H9 (cell line): Measurements from ENCODE around the gene SAMMSON. TPM values are rescaled to one million over a fixed set of nuclear protein-coding genes. Genes with fewer than 3 reads are reported as not detected.

Experiments
- DNase-seq: peaks from one replicate; pipeline ENCODE4 v3.0.0-alpha.2; 2017
- H2AFZ ChIP-seq: one replicate; pipeline ENCODE4 v1.6.1; 2013; ENCODE audit warnings: mild to moderate bottlenecking, low read length, control low read depth, moderate library complexity
- H2AK5ac ChIP-seq: 2 replicates; pipeline ENCODE4 v1.6.1; 2013; ENCODE audit warnings: low read length, control low read depth, mixed read lengths; ENCODE audit not compliant: insufficient read length
- H2BK120ac ChIP-seq: one replicate; pipeline ENCODE4 v1.6.1; 2013; ENCODE audit warnings: low read depth, mild to moderate bottlenecking, low read length, control low read depth, inconsistent platforms; ENCODE audit not compliant: poor library complexity, severe bottlenecking
- H2BK12ac ChIP-seq: 2 replicates; pipeline ENCODE4 v1.6.1; 2013; ENCODE audit warnings: low read length, control low read depth, mixed read lengths, low read depth; ENCODE audit not compliant: insufficient read length
- H2BK15ac ChIP-seq: 2 replicates; pipeline ENCODE4 v1.6.1; 2013; ENCODE audit warnings: low read depth, low read length, control low read depth
- H2BK20ac ChIP-seq: one replicate; pipeline ENCODE4 v1.6.1; 2013; ENCODE audit warnings: low read depth, mild to moderate bottlenecking, low read length, control low read depth, inconsistent platforms; ENCODE audit not compliant: poor library complexity, severe bottlenecking
- H2BK5ac ChIP-seq: 2 replicates; pipeline ENCODE4 v1.6.1; 2013; ENCODE audit warnings: low read length, control low read depth, mixed read lengths; ENCODE audit not compliant: insufficient read length
- H3K14ac ChIP-seq: 2 replicates; pipeline ENCODE4 v1.6.1; 2013; ENCODE audit warnings: low read length, control low read depth; ENCODE audit not compliant: insufficient read depth
- H3K18ac ChIP-seq: 2 replicates; pipeline ENCODE4 v1.6.1; 2013; ENCODE audit warnings: low read depth, mild to moderate bottlenecking, mixed read lengths, low read length, control low read depth; ENCODE audit not compliant: insufficient read length
- H3K23ac ChIP-seq: 2 replicates; pipeline ENCODE4 v1.6.1; 2013; ENCODE audit warnings: low read length, control low read depth, mixed read lengths, low read depth; ENCODE audit not compliant: insufficient read length
- H3K23me2 ChIP-seq: 2 replicates; pipeline ENCODE4 v1.6.1; 2013; ENCODE audit warnings: low read depth, mild to moderate bottlenecking, mixed read lengths, low read length, control low read depth; ENCODE audit not compliant: insufficient read length, poor library complexity, severe bottlenecking
- H3K27ac ChIP-seq: 2 replicates; pipeline ENCODE4 v1.5.1; 2013; ENCODE audit warnings: low read length, control low read depth, mixed read lengths, low read depth; ENCODE audit not compliant: insufficient read length
- H3K27me3 ChIP-seq: 2 replicates; pipeline ENCODE4 v1.6.1; 2013; ENCODE audit warnings: low read length, control low read depth, inconsistent platforms; ENCODE audit not compliant: insufficient read depth
- H3K4ac ChIP-seq: 2 replicates; pipeline ENCODE4 v1.6.1; 2013; ENCODE audit warnings: low read depth, mild to moderate bottlenecking, control low read depth, inconsistent platforms, low read length, moderate library complexity
- H3K4me1 ChIP-seq: 2 replicates; pipeline ENCODE4 v1.6.1; 2013; ENCODE audit warnings: low read length, control low read depth, inconsistent platforms; ENCODE audit not compliant: insufficient read depth
- H3K4me2 ChIP-seq: 2 replicates; pipeline ENCODE4 v1.6.1; 2013; ENCODE audit warnings: low read length, control low read depth, mixed read lengths; ENCODE audit not compliant: insufficient read length, insufficient read depth
- H3K56ac ChIP-seq: 2 replicates; pipeline ENCODE4 v1.6.1; 2013; ENCODE audit warnings: low read depth, mild to moderate bottlenecking, mixed read lengths, low read length, control low read depth; ENCODE audit not compliant: insufficient read length
- H3K79me1 ChIP-seq: 2 replicates; pipeline ENCODE4 v1.6.1; 2013; ENCODE audit warnings: low read depth, mild to moderate bottlenecking, moderate library complexity, low read length, control low read depth, inconsistent platforms; ENCODE audit not compliant: insufficient read depth, poor library complexity, severe bottlenecking
- H3K79me2 ChIP-seq: 2 replicates; pipeline ENCODE4 v1.6.1; 2013; ENCODE audit warnings: low read length, control low read depth, inconsistent platforms; ENCODE audit not compliant: insufficient read depth
- H3K9ac ChIP-seq: 2 replicates; pipeline ENCODE4 v1.6.1; 2013; ENCODE audit warnings: low read length, control low read depth, mixed read lengths; ENCODE audit not compliant: insufficient read length; ENCODE audit errors: extremely low read depth
- H3K9me3 ChIP-seq: one replicate; pipeline ENCODE4 v1.6.1; 2013; ENCODE audit warnings: low read depth, low read length, inconsistent platforms; ENCODE audit not compliant: control insufficient read depth
- H3T11ph ChIP-seq: one replicate; pipeline ENCODE4 v1.6.1; 2013; ENCODE audit warnings: mild to moderate bottlenecking, low read length, control low read depth, inconsistent platforms
- H4K20me1 ChIP-seq: one replicate; pipeline ENCODE4 v1.6.1; 2013; ENCODE audit not compliant: control insufficient read depth, insufficient read length, insufficient read depth
- H4K5ac ChIP-seq: 2 replicates; pipeline ENCODE4 v1.6.1; 2013; ENCODE audit warnings: low read depth, mild to moderate bottlenecking, mixed read lengths, low read length, control low read depth; ENCODE audit not compliant: insufficient read length
- H4K8ac ChIP-seq: replicated peaks from 2 replicates; pipeline ENCODE4 v1.6.1; 2013; ENCODE audit warnings: low read length, control low read depth, mixed read lengths, low read depth; ENCODE audit not compliant: insufficient read length
- H4K91ac ChIP-seq: 2 replicates; pipeline ENCODE4 v1.6.1; 2013; ENCODE audit warnings: low read depth, mild to moderate bottlenecking, moderate library complexity, mixed read lengths, low read length, control low read depth; ENCODE audit not compliant: insufficient read length
- H3K27ac Mint-ChIP-seq, 3 experiments: 2 replicates in 2 of 3; 3 replicates in 1 of 3; pipeline ENCODE4 v1.8.0; 2020 to 2021; ENCODE audit warnings: mixed read lengths in 3 of 3, mild to moderate bottlenecking in 1 of 3, moderate library complexity in 1 of 3
- H3K27me3 Mint-ChIP-seq: 2 replicates; pipeline ENCODE4 v1.8.0; 2021; ENCODE audit warnings: low read depth, mild to moderate bottlenecking, moderate library complexity, mixed read lengths
- H3K36me3 Mint-ChIP-seq, 3 experiments: 2 replicates in 2 of 3; 3 replicates in 1 of 3; pipeline ENCODE4 v1.8.0; 2020 to 2021; ENCODE audit warnings: low read depth in 3 of 3, mixed read lengths in 3 of 3; ENCODE audit not compliant: insufficient read depth in 1 of 3
- H3K4me1 Mint-ChIP-seq, 2 experiments: 2 replicates each; pipeline ENCODE4 v1.8.0; 2020; ENCODE audit warnings: mixed read lengths in 2 of 2
- H3K4me3 Mint-ChIP-seq, 2 experiments: 2 replicates in 1 of 2; 3 replicates in 1 of 2; pipeline ENCODE4 v1.8.0; 2020 to 2021; ENCODE audit warnings: mild to moderate bottlenecking in 2 of 2, mixed read lengths in 2 of 2, moderate library complexity in 1 of 2
- H3K9me3 Mint-ChIP-seq, 2 experiments: 2 replicates in 1 of 2; 3 replicates in 1 of 2; pipeline ENCODE4 v1.8.0; 2020; ENCODE audit warnings: mild to moderate bottlenecking in 2 of 2, mixed read lengths in 2 of 2, moderate library complexity in 1 of 2
- CTCF ChIP-seq: fragments of 200-600 bp; sonication (generic); conservative IDR thresholded peaks from 3 replicates; pipeline ENCODE4 v1.8.0; 2021; ENCODE audit warnings: antibody characterized with exemption, mild to moderate bottlenecking
- WGBS: extraction: QIAGEN DNeasy Blood & Tissue Kit; methylation state at CpG from one replicate; pipeline ENCODE4 v1.1.7; 2013; ENCODE audit warnings: missing lambda C conversion rate, low lambda C conversion rate, mixed read lengths; ENCODE audit not compliant: insufficient read length; ENCODE audit errors: extremely low coverage; 5-methylcytosine and 5-hydroxymethylcytosine counted together
- total RNA-seq: library from RNA; stranded (reverse); gene quantifications from 2 replicates; pipeline ENCODE4 v1.2.1, GENCODE V29; 2021

Gene SAMMSON
- total RNA-seq, 1 experiment from 2014 or later, result not detected

- no peak for TF ChIP-seq CTCF
- H3K79me2 ChIP-seq, result no peaks in the 10 kb centered on the region
- no peaks in the 10 kb centered on the region for H3K79me1 ChIP-seq
- H2BK5ac ChIP-seq, result no peak overlapping the region
- no peak overlapping the region for H2BK12ac ChIP-seq
- no peak overlapping the region for H3T11ph ChIP-seq
- no peak overlapping the region for H4K8ac ChIP-seq
- H2BK20ac ChIP-seq, result no peak overlapping the region
- no peaks in the 10 kb centered on the region for H3K23me2 ChIP-seq
- no peaks in the 10 kb centered on the region for H3K9me3 ChIP-seq
- Mint-ChIP-seq H3K4me1 (peaks cover 2 to 7% of the 10 kb centered on the region in 2 experiments; a peak in 3 of 4 replicates), H3K27me3 (no peaks in the 10 kb centered on the region), H3K27ac (no peak overlapping the region), H3K36me3 (no peaks in the 10 kb centered on the region), H3K9me3 (no peaks in the 10 kb centered on the region), H3K4me3 (no peak overlapping the region)
- no peak overlapping the region for H4K5ac ChIP-seq
- H4K20me1 ChIP-seq, result no peaks in the 10 kb centered on the region
- no peak overlapping the region for H3K56ac ChIP-seq
- H3K27ac ChIP-seq, result no peak overlapping the region
- no peaks in the 10 kb centered on the region for H3K27me3 ChIP-seq
- H3K14ac ChIP-seq, result no peak overlapping the region
- no peak overlapping the region for H4K91ac ChIP-seq
- H3K9ac ChIP-seq, result no peak overlapping the region
- H3K4me2 ChIP-seq, result no peak overlapping the region
- H3K4ac ChIP-seq, result no peak overlapping the region
- H2BK15ac ChIP-seq, result no peak overlapping the region
- no CpG with 5 or more reads among the region's 3 CpGs for WGBS
- H3K23ac ChIP-seq, result no peak overlapping the region
- H2BK120ac ChIP-seq, result no peak overlapping the region
- no peak for DNase-seq
- H3K18ac ChIP-seq, result no peak overlapping the region
- no peak overlapping the region for H2AFZ ChIP-seq
- no peak overlapping the region for H2AK5ac ChIP-seq
- no peaks in the 10 kb centered on the region for H3K4me1 ChIP-seq
These were observed 109.0 kb downstream of the SAMMSON start for GRCh38 chr3:70108546-70108945.
